ENCODE results near the gene RASGEF1C. TPM values are rescaled to one million over a fixed set of nuclear protein-coding genes. Genes with fewer than 3 reads are reported as not detected.
A peak's percentile ranks its signal among the peaks of the same experiment; 100 is the strongest.

The RASGEF1C gene
- total and polyA plus RNA-seq, 2 experiments from 2014 or later = 0.40 to 0.42 TPM

DNA sequence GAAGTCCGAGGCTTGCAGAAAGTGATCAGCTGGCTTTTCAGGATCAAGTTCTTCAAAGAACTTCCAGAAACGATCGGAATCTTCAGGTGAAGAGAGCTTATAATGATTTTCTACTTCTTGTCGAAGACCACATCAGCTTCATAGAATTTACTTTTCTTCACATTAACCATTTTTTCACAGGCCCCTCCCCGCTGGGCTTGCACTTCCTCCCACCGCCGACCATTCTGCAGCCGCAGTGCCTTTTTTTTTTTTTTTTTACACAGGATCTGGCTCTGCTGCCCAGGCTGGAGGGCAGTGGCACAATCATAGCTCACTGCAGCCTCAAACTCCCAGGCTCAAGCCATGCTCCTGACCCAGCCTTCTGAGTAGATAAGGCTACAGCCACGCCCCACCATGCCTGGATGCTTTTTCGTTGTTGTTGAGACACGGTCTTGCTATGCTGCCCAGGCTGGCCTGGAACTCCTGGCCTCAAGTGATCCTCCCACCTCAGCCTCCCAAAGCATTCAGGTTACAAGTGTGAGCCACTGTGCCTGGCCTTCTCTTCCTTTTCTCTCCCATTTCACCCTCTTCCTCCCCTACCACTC, 122.1 kb downstream of the RASGEF1C start (continued):
- TF ChIP-seq, protein P1, sequence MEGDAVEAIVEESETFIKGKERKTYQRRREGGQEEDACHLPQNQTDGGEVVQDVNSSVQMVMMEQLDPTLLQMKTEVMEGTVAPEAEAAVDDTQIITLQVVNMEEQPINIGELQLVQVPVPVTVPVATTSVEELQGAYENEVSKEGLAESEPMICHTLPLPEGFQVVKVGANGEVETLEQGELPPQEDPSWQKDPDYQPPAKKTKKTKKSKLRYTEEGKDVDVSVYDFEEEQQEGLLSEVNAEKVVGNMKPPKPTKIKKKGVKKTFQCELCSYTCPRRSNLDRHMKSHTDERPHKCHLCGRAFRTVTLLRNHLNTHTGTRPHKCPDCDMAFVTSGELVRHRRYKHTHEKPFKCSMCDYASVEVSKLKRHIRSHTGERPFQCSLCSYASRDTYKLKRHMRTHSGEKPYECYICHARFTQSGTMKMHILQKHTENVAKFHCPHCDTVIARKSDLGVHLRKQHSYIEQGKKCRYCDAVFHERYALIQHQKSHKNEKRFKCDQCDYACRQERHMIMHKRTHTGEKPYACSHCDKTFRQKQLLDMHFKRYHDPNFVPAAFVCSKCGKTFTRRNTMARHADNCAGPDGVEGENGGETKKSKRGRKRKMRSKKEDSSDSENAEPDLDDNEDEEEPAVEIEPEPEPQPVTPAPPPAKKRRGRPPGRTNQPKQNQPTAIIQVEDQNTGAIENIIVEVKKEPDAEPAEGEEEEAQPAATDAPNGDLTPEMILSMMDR (conservative IDR thresholded peaks at IDR 0.05; ENCODE audit: low read depth in 2 of 2) = no peak
- TF ChIP-seq POLR2AphosphoS5 (IDR thresholded peaks at IDR 0.05; ENCODE audit: low read depth) (no peak), STAT1 (IDR thresholded peaks at IDR 0.05; ENCODE audit: unreplicated experiment) (no peak), JUNB (IDR thresholded peaks at IDR 0.05; ENCODE audit: unreplicated experiment) (no peak), CREB1 (CRISPR knock-in tag; IDR thresholded peaks at IDR 0.05; ENCODE audit: low read depth) (no peak), EZH2phosphoT487 (IDR thresholded peaks at IDR 0.05; ENCODE audit: unreplicated experiment) (no peak), EZH2 (IDR thresholded peaks at IDR 0.05; ENCODE audit: low read depth, unreplicated experiment) (no peak), ZNF331 (CRISPR knock-in tag; IDR thresholded peaks at IDR 0.05; ENCODE audit: low read depth) (no peak), NANOG (IDR thresholded peaks at IDR 0.05; ENCODE audit: borderline replicate concordance) (no peak), ZNF114 (CRISPR knock-in tag; IDR thresholded peaks at IDR 0.05) (no peak)
- TF ChIP-seq, protein P2, sequence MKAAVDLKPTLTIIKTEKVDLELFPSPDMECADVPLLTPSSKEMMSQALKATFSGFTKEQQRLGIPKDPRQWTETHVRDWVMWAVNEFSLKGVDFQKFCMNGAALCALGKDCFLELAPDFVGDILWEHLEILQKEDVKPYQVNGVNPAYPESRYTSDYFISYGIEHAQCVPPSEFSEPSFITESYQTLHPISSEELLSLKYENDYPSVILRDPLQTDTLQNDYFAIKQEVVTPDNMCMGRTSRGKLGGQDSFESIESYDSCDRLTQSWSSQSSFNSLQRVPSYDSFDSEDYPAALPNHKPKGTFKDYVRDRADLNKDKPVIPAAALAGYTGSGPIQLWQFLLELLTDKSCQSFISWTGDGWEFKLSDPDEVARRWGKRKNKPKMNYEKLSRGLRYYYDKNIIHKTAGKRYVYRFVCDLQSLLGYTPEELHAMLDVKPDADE (IDR thresholded peaks at IDR 0.05) = no peak
- TF ChIP-seq, protein P3, sequence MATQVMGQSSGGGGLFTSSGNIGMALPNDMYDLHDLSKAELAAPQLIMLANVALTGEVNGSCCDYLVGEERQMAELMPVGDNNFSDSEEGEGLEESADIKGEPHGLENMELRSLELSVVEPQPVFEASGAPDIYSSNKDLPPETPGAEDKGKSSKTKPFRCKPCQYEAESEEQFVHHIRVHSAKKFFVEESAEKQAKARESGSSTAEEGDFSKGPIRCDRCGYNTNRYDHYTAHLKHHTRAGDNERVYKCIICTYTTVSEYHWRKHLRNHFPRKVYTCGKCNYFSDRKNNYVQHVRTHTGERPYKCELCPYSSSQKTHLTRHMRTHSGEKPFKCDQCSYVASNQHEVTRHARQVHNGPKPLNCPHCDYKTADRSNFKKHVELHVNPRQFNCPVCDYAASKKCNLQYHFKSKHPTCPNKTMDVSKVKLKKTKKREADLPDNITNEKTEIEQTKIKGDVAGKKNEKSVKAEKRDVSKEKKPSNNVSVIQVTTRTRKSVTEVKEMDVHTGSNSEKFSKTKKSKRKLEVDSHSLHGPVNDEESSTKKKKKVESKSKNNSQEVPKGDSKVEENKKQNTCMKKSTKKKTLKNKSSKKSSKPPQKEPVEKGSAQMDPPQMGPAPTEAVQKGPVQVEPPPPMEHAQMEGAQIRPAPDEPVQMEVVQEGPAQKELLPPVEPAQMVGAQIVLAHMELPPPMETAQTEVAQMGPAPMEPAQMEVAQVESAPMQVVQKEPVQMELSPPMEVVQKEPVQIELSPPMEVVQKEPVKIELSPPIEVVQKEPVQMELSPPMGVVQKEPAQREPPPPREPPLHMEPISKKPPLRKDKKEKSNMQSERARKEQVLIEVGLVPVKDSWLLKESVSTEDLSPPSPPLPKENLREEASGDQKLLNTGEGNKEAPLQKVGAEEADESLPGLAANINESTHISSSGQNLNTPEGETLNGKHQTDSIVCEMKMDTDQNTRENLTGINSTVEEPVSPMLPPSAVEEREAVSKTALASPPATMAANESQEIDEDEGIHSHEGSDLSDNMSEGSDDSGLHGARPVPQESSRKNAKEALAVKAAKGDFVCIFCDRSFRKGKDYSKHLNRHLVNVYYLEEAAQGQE (IDR thresholded peaks at IDR 0.05; ENCODE audit: unreplicated experiment) = no peak

DNA sequence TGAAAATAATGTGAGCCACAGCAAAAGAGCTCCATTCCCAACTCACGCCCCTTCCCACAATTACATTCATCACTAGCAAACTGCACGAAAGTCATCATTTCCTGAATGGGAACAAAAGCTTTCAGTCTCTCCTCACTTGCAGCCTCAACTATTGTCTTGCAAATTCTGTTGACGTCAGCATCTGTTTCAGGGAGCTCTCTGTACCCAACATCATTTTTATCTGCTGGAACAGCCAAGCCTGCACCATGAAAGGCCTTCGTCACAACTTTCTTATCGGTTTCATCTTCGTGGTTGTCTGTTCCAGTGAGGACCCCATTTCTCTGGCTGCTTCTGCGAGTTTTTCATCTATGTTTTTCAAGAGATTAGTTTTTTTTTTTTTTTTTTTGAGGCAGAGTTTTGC, 123.2 kb downstream of the RASGEF1C start:
- peaks cover 58% of the 10 kb centered on the region for H3K4me1 ChIP-seq (ENCODE audit: insufficient read depth)
- Mint-ChIP-seq H3K27me3 (ENCODE audit: insufficient read depth, low read depth, poor library complexity) (peaks cover 23% of the 10 kb centered on the region), H3K4me1 (peaks cover 61% of the 10 kb centered on the region), H3K27ac (peak overlapping the region; percentile 88), H3K36me3 (ENCODE audit: low read depth) (peaks cover 13% of the 10 kb centered on the region), H3K4me3 (peak overlapping the region; percentile 22; the same call in 2 of the 3 replicates), H3K9me3 (peaks cover 17% of the 10 kb centered on the region)
- ATAC-seq (peak; percentile 7), DNase-seq (ENCODE audit: low spot score) (peak; percentile 89)
- H3F3A ChIP-seq (replicated peaks; ENCODE audit: low read depth) = peaks cover 28% of the 10 kb centered on the region
- H2AFZ ChIP-seq = no peak overlapping the region
- H3K9me2 ChIP-seq (ENCODE audit: insufficient read depth) = 0 out of 2 replicates have a peak, but pooled peaks cover 3% of the 10 kb centered on the region
- no peaks in the 10 kb centered on the region for H3K27me3 ChIP-seq (ENCODE audit: insufficient read depth)
- no peaks in the 10 kb centered on the region for H3K79me2 ChIP-seq (replicated peaks; ENCODE audit: insufficient read depth)
- no peak overlapping the region for H3K4me2 ChIP-seq
- no peaks in the 10 kb centered on the region for H4K20me1 ChIP-seq (replicated peaks; ENCODE audit: insufficient read depth)
- peak overlapping the region; percentile 94 for H3K27ac ChIP-seq (ENCODE audit: low read depth)
- no peaks in the 10 kb centered on the region for H3K36me3 ChIP-seq (ENCODE audit: insufficient read depth)
- H3K4me3 ChIP-seq = no peak overlapping the region
- TF ChIP-seq JUNB (IDR thresholded peaks at IDR 0.05; ENCODE audit: unreplicated experiment) (no peak), CREB1 (CRISPR knock-in tag; IDR thresholded peaks at IDR 0.05; ENCODE audit: low read depth) (peak; percentile 90), ZNF114 (CRISPR knock-in tag; IDR thresholded peaks at IDR 0.05) (no peak), EZH2phosphoT487 (IDR thresholded peaks at IDR 0.05; ENCODE audit: unreplicated experiment) (no peak), NANOG (IDR thresholded peaks at IDR 0.05; ENCODE audit: borderline replicate concordance) (no peak), STAT1 (IDR thresholded peaks at IDR 0.05; ENCODE audit: unreplicated experiment) (no peak), ZNF331 (CRISPR knock-in tag; IDR thresholded peaks at IDR 0.05; ENCODE audit: low read depth) (no peak)
- TF ChIP-seq, protein P1 (conservative IDR thresholded peaks at IDR 0.05; ENCODE audit: low read depth in 2 of 2) = no peak

Data from GM23338 (cell line).